GF-D8 (cell line): ENCODE results near the gene HIF1AN.
A peak's percentile ranks its signal among the peaks of the same experiment; 100 is the strongest.

ENCODE experiments used
- DNase-seq: peaks from one replicate; lab custom pipeline; 2025; lab: John Stamatoyannopoulos, UW

Gene HIF1AN

DNA sequence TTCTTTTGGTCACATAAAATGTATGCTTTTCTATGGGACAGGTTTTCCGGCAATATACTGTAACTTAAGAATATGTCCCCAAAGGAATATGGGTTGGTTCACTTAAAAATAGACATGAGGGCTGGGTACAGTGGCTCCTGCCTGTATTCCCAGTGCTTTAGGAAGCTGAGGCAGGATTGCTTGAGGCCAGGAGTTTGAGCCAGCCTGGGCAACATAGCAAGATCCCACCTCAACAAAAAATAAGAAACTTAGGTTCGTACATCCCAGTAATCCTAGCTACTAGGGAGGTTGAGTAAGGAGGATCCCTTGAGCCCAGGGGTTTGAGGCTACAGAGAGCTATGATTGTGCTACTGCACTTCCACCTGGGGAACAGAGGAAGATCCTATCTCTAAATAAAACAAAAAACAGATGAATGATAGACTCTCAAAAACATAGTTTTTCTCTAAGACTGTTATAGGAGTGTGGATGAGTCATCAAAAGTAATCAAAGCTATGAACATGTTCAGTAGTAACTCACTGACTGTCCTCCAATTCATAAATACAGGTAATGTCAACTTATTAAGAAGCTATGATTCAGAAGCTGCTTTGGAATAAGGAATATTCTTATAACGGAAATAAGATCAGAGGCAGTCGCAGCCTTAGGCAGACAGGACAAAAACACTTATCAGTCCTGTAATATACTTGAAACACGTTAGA, 13.5 kb upstream of the HIF1AN start:
- DNase-seq, result no peak

DNA sequence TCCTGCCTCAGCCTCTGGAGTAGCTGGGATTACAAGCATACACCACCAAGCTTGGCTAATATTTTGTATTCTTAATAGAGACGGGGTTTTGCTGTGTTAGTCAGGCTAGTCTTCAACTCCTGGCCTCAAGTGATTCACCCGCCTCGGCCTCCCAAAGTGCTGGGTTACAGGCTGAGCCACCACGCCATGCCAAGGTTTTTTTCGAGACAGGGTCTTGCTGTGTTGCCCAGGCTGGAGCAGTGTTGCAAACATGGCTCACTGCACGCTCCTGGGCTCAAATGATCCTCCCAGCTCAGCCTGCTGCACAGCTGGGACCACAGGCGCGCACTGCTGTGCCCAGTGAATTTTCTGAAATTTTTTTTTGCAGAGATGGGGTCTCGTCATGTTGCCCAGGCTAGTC, 12.8 kb upstream of the HIF1AN start:
- no peak for DNase-seq

DNA sequence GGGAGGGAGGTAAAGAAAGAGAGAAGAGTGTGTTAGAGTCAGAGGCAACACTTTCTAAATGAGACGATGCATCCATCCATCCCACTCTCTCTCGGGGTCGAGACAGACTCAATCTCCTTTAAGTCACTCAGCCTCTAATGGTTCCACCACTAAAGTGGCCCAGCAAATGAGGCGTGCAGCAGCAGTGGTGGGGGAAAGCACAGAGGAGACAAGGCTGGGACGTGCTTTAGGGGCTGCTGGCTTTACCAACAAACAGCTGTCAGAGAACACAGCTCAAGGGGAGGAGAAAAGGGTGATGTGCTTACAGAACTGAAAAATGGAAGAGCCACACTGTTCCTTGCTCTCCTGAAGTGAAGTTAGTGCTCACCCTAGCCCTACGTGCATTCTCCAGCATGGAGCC, 11.5 kb upstream of the HIF1AN start:
- no peak for DNase-seq

DNA sequence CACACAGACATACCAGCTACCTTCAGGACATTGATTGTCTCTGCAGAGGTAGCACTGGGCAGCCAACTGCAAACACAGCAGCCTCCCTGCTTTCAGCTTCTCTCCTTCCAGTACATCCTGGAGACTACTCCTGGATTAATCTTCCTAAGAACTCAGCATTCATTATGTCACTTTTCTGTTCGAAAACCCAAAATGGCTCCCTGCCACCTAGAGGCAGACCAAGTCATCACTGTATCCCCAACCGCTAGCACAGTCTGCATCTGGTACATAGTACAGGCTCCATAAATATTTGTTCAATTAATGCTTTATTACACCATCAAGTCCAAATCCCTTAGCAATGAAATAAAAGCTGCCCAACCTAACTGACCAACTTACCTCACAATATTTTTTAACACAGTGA, 11.1 kb upstream of the HIF1AN start:
- no peak for DNase-seq

DNA sequence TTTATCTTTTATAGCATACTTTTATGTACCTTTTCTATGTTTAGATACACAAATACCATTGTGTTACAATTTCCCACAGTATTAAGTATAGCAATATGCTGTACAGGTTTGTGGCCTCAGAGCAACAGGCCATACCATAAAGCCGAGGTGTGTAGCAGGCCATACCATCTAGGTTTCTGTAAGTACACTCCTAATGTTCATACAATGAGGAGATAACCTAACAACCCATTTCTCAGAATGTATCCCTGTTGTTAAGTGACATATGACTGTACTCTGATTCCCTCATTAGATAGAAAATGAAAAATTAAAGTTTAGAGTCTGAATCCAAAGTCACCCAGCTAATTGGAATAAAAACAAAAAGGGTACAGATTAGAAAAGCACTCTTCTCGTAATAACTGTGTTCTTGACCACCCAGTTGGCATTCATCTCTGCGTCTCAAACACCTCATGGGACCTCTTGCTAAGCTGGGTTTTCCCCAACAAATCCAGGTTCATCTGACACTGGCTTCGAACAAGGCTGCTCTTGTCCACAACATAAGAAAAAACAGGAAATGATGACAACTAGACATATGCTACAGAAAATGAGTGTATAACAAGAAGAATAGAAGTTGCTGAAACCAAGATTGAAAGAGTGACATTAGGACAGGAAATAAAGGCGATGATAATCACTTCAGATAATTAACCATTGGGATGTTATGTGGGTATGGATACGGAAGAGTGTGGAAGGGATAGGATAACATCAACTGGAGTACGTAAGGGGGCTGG, 7.4 kb upstream of the HIF1AN start:
- DNase-seq, result no peak

- DNase-seq, result no peak
Observed at GRCh38 chr10:100528921-100529474, 6.7 kb upstream of the HIF1AN start.

DNA sequence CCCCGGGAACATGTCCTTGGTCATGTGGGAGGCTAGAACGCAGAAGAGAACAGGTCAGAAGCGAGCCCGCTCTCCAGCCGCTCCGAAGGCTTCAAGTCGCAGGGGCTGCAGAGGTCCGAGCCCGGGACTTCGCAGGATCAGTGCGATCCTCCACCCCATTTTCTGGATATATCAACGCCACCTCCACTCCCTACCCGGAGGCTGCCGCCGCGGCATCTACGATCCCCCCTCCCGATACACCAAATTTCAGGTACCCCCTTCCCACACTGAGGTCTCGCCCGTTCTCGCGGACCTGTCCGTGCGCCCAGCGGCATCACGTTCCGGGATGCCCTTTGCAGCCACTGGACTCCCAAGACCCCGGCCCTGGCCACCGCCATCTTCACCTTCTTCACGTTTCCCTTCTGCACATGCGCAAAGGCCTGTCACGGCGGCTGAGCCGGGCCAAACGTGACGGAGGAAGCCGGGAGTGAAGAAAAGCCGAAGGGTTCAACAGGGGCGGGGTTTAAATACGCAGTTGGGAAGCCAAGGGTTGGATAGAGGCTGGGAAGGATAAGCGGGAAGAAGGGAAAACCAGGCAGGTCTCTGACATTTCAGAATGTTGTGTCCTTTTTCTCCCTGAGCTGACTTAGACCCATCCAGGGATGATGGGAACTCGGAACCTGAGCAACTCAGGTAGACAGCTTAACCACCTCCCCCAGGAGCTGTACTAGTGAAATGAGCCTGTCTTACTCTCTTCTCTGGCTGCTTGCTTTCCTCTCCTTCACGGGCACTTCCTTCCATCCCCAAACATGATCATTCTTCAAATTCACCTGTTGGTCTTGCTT, 6.1 kb upstream of the HIF1AN start, which contains the start of gene NDUFB8:
TSS of gene NDUFB8 (minus strand) at position 397 of the 824 bp plus-strand sequence. CDS start at position 377, 20 bp downstream.
- DNase-seq, result peak; percentile 49

- no peak for DNase-seq
Observed at GRCh38 chr10:100531761-100532160, 4.0 kb upstream of the HIF1AN start.

DNA sequence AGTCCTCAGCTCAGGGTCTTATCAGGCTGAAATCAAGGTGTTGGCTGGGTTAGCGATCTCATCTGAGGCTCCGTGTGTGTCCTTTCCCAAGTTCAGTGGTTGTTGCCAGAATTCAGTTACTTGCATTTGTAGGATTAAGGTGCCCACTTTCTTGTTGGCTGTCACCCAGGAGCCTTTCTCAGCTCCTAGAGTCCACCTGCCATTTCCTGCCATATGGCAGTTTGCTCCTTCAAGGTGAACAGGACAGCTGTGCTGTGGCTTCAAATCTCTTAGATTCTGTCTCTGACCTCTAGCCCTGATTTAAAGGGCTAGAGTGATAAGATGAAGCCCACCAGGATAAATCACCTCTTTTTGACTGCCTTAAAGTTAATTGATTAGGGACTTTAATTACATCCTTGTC, 1.0 kb upstream of the HIF1AN start:
- no peak for DNase-seq

DNA sequence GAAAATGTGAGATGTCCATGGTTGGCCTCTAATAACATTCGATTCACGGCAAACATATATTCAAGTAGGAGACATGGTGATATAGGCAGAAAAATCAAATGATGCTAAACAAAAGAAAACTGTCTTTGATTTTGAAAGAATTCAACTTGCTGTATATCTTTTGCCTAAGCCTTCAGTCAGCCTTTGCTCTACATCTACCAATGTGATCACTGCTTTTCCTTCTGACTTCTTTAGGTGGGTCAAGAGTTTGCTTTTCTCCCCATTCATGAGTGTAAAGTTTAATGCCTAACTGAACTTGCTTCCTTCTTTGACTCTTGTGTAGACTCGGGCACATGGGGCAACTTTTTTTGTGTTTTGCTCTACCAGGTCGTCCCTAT, 417 bp upstream of the HIF1AN start:
- no peak for DNase-seq

DNA sequence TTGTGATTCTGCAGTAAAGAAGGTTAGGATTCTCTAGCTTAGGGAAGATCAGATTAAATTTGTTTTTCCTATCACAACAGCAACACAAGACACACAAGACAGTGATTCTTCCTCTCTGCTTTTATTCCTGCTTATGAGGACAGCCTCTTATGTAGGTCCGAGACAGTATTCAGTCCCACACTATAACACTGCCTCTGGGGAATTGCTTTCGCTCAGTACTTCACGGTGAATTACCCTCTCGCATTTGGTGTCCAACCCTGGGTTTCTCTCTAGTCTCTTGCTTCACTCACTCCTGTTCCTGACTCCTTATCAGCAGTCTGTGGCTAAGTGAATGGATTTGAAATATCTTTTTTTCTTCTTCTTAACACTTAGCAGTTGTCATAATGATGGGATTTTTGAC, 1.7 kb downstream of the HIF1AN start:
- DNase-seq, result no peak

DNA sequence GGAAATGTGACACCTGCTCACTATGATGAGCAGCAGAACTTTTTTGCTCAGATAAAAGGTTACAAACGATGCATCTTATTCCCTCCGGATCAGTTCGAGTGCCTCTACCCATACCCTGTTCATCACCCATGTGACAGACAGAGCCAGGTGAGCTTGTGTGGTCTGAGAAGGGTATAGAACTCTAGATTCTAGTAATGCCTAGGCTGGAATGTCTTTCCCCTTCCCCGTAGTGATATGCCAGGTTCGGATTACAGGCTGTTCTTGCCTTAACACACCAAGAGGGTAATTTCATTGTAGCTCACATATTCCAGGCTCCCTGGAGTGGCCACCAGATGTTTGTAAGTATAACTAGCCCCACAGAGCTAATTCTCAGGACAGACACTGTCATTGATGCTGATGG, 9.2 kb downstream of the HIF1AN start:
- DNase-seq, result no peak

- DNase-seq, result no peak
Observed at GRCh38 chr10:100551196-100551595, 15.5 kb downstream of the HIF1AN start.

DNA sequence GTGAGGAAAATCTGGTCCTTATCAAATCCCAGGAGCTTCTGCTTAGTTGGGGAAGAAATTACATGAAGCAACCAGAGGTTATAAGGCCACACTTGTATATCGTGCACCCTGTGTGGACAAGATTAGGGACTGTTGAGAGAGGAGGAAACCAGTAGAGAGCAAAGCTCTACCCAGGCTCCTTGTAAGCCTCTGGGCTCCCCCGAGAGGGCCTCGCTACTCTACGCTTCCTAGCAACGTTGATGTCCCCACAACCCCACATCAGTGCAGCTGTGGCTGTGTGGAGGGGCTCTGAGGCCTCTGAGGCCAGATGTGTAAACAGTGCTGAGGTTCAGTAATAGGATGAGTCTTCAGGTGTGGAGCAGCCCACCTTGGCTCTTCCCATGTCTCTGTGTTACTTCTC, 16.0 kb downstream of the HIF1AN start:
- DNase-seq, result no peak

GRCh38 chr10:100553929-100554328, 18.2 kb downstream of the HIF1AN start:
- no peak for DNase-seq

- no peak for DNase-seq
Observed at GRCh38 chr10:100554902-100555301, 19.2 kb downstream of the HIF1AN start.

DNA sequence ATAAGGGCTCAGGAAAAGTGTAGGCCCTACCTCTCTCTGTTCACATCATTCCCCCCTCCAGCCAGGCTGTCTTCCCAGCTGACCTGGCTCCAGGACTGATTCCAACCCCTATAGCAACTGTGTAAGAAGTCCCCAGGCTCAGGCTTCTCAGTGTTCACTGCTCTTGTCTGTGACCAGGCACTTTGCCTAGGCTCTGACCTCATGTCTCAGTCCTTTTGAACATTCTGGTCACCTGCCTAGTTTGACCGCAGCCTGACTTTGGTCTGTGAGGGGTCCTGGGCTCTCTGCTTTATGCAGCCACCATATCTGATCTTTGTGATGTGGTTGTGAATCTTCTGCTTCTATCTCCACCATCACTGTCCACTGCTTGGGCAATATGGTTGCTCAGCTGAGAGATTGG, 24.5 kb downstream of the HIF1AN start:
- DNase-seq, result no peak

DNA sequence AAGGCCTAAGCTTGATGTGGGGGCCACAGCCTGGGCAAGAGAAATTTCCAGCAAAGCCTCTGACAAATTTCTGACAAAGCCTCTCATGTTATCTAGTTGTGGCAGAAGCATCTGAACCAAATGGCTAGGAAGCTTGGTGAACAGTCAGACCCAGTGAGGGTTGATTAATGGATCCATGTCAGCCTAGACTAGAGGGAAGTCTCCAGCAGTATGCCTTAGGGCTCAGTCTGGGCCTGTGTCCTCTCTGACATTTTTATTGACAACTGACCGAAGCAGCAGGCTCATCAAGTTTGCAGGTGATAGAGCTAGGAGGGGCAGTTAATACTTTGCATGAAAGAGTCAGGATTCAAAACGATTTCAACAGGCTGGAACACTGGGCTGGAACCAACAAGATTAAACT, 25.3 kb downstream of the HIF1AN start:
- DNase-seq, result no peak

DNA sequence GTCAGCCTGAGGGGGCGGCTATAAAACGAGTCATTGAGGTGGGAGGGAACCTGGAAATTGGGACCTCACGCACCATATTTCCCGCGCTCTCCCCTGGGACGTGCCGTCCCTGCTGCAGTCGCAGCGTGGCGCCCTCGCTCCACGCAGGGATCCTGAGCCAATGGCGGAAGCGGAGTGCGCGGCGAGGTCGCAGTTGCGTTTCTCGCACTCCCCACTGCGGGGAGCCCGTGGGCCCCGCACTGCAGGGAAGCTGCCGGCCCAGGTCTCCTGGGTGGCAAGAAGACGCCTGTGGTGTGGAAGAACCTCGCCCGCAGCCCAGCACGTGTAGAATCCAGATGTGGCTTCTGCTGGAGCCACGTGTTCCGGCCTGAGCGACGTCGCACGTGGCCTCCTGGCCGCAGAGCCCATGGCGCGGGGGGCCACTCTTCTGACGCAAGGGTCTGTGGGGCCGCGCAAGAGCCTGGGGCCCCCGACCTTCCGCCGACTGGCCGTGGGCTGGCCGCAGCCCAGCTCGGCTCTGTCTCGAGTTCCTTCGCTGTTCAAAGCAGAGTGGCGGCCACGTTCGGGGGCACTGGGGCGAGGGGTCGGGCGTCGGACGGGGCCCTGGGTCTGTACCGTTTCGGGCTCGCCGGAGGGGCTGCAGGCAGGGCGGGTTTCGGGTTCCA, 26.4 kb downstream of the HIF1AN start:
- peak; percentile 66 for DNase-seq

GRCh38 chr10:100565206-100565985, 29.7 kb downstream of the HIF1AN start:
- no peak for DNase-seq

DNA sequence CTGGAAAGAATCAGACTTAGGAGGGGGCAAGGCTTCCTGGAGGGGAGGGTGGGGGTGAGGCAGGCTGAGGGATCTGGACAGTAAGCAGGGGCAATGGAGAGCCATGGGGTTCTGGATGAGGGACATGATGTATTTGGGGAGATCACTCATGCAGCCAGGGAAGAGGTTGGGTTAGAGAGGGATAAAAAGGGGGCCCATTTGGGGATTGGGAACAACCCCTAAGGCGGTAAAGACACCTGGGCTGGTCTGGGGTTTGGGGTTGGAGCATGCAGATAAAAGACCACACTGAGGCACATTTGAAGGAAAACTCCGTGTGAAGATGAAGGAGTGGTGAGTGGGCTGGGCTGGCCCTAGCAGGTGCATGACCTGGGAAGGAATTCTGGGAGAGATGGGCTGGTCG, 30.8 kb downstream of the HIF1AN start:
- no peak for DNase-seq
